H1 (cell line): ENCODE results near the gene FAM76A. TPM values are rescaled to one million over a fixed set of nuclear protein-coding genes. Genes with fewer than 3 reads are reported as not detected.

Experiments
- EGR1 ChIP-seq: IDR thresholded peaks from 2 replicates; pipeline ENCODE4 v1.6.1; 2011; ENCODE audit warnings: low read depth, low read length, borderline replicate concordance
- RNF2 ChIP-seq: fragments of 200-900, 300-1000 bp; sonication (generic); IDR thresholded peaks from 2 replicates; pipeline ENCODE4 v1.7.1; 2016; ENCODE audit warnings: borderline replicate concordance, low read depth, mild to moderate bottlenecking, antibody characterized with exemption, low read length; ENCODE audit not compliant: poor library complexity, severe bottlenecking; ENCODE audit errors: missing control alignments
- SIX5 ChIP-seq: IDR thresholded peaks from 2 replicates; pipeline ENCODE4 v1.6.1; 2011; ENCODE audit warnings: mild to moderate bottlenecking, low read depth, low read length
- SP1 ChIP-seq: IDR thresholded peaks from 2 replicates; pipeline ENCODE4 v1.6.1; 2011; ENCODE audit warnings: low read depth, low read length
- SUZ12 ChIP-seq: fragments of 200-600 bp; sonication (generic); IDR thresholded peaks from 2 replicates; pipeline ENCODE4 v1.6.1; 2012; ENCODE audit warnings: mild to moderate bottlenecking, inconsistent platforms, low read length, moderate library complexity, mixed read lengths
- polyA plus RNA-seq, 7 experiments: library from polyadenylated mRNA; depleted of rRNA in 3 of 7; stranded (reverse) in 5 of 7; unstranded in 2 of 7; fragments of >200 nt in 5 of 7; fragments of 200-250 nt in 2 of 7; gene quantifications; 1 replicate in 5 of 7; 2 replicates in 1 of 7; 4 replicates in 1 of 7; pipeline versions ENCODE4 v1.2.1 to v1.2.3, GENCODE V29; 2011 to 2013; ENCODE audit warnings: missing spikeins in 2 of 7, mixed read lengths in 2 of 7
- total RNA-seq: library from RNA; stranded (reverse); fragmentation: NEBNext Ultra II Directional; extraction: Animal tissue kit (Norgen Biotek cat#: 25700); gene quantifications from 2 replicates; pipeline ENCODE4 v1.2.1, GENCODE V29; 2021
- TF ChIP-seq, protein P1 (sequence below): fragments of 300-600 bp; sonication (generic); IDR thresholded peaks from 2 replicates; pipeline ENCODE4 v1.7.1; 2012; ENCODE audit warnings: low read length, moderate library complexity, mild to moderate bottlenecking, inconsistent platforms; ENCODE audit not compliant: insufficient replicate concordance

The FAM76A gene
- total and polyA plus RNA-seq, 2 of the 8 experiments (the other 6 are each of a cell fraction or from before 2014, with no cell fraction given) = 3.4 to 16.2 TPM

DNA sequence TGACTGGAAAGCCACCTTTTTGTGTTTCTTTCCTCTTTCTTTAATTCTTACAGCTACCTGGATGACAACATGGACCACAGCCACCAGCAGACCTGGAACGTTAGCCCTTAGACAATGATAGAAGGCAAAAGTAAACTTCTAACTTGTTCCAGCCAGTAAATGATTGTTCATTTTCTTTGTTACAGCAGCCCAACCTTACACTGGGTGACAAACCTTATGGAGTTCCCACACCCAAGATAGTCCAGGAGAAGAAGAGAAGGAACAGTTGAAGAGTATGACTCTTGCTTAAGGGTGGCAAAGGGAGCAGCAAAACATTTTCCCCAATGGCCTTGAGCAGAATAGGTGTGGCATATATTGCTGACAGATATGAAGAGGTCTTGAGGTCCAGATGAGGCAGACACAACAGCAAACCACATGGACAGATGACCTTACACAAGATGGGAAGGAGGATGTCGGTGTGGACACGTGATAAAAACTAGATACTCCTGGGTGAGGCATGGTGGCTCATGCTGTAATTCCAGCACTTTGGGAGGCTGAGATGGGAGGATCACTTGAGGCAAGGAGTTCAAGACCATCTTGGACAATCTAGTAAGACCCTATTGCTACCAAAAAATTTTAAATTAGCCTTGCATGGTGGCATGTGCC is 11.8 kb upstream of the FAM76A start (continued):
- TF ChIP-seq, protein P1, sequence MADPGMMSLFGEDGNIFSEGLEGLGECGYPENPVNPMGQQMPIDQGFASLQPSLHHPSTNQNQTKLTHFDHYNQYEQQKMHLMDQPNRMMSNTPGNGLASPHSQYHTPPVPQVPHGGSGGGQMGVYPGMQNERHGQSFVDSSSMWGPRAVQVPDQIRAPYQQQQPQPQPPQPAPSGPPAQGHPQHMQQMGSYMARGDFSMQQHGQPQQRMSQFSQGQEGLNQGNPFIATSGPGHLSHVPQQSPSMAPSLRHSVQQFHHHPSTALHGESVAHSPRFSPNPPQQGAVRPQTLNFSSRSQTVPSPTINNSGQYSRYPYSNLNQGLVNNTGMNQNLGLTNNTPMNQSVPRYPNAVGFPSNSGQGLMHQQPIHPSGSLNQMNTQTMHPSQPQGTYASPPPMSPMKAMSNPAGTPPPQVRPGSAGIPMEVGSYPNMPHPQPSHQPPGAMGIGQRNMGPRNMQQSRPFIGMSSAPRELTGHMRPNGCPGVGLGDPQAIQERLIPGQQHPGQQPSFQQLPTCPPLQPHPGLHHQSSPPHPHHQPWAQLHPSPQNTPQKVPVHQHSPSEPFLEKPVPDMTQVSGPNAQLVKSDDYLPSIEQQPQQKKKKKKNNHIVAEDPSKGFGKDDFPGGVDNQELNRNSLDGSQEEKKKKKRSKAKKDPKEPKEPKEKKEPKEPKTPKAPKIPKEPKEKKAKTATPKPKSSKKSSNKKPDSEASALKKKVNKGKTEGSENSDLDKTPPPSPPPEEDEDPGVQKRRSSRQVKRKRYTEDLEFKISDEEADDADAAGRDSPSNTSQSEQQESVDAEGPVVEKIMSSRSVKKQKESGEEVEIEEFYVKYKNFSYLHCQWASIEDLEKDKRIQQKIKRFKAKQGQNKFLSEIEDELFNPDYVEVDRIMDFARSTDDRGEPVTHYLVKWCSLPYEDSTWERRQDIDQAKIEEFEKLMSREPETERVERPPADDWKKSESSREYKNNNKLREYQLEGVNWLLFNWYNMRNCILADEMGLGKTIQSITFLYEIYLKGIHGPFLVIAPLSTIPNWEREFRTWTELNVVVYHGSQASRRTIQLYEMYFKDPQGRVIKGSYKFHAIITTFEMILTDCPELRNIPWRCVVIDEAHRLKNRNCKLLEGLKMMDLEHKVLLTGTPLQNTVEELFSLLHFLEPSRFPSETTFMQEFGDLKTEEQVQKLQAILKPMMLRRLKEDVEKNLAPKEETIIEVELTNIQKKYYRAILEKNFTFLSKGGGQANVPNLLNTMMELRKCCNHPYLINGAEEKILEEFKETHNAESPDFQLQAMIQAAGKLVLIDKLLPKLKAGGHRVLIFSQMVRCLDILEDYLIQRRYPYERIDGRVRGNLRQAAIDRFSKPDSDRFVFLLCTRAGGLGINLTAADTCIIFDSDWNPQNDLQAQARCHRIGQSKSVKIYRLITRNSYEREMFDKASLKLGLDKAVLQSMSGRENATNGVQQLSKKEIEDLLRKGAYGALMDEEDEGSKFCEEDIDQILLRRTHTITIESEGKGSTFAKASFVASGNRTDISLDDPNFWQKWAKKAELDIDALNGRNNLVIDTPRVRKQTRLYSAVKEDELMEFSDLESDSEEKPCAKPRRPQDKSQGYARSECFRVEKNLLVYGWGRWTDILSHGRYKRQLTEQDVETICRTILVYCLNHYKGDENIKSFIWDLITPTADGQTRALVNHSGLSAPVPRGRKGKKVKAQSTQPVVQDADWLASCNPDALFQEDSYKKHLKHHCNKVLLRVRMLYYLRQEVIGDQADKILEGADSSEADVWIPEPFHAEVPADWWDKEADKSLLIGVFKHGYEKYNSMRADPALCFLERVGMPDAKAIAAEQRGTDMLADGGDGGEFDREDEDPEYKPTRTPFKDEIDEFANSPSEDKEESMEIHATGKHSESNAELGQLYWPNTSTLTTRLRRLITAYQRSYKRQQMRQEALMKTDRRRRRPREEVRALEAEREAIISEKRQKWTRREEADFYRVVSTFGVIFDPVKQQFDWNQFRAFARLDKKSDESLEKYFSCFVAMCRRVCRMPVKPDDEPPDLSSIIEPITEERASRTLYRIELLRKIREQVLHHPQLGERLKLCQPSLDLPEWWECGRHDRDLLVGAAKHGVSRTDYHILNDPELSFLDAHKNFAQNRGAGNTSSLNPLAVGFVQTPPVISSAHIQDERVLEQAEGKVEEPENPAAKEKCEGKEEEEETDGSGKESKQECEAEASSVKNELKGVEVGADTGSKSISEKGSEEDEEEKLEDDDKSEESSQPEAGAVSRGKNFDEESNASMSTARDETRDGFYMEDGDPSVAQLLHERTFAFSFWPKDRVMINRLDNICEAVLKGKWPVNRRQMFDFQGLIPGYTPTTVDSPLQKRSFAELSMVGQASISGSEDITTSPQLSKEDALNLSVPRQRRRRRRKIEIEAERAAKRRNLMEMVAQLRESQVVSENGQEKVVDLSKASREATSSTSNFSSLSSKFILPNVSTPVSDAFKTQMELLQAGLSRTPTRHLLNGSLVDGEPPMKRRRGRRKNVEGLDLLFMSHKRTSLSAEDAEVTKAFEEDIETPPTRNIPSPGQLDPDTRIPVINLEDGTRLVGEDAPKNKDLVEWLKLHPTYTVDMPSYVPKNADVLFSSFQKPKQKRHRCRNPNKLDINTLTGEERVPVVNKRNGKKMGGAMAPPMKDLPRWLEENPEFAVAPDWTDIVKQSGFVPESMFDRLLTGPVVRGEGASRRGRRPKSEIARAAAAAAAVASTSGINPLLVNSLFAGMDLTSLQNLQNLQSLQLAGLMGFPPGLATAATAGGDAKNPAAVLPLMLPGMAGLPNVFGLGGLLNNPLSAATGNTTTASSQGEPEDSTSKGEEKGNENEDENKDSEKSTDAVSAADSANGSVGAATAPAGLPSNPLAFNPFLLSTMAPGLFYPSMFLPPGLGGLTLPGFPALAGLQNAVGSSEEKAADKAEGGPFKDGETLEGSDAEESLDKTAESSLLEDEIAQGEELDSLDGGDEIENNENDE = no peak
- TF ChIP-seq SIX5 = no peak
- TF ChIP-seq SUZ12 = no peak
- TF ChIP-seq EGR1 = no peak
- TF ChIP-seq SP1 = no peak
- TF ChIP-seq RNF2 = no peak
